Stimulated activated CD8-positive, alpha-beta memory T cell treated with anti-CD3 and anti-CD28 coated beads, Interleukin-15, amount 100 ng/mL, for 1 hour (primary cell): ENCODE measurements around the gene CEP152.

Experiments
- DNase-seq: peaks from one replicate; pipeline ENCODE4 v3.0.0-alpha.2; 2020; ENCODE audit warnings: low read depth

CEP152 gene

GRCh38 chr15:48765022-48765421 lies 45.8 kb downstream of the CEP152 start:
- no peak for DNase-seq

- no peak for DNase-seq
Observed at GRCh38 chr15:48761393-48762158, 49.3 kb downstream of the CEP152 start.

- no peak for DNase-seq
Observed at GRCh38 chr15:48759921-48760320, 50.9 kb downstream of the CEP152 start.

- no peak for DNase-seq
Observed at GRCh38 chr15:48757661-48758060, 53.2 kb downstream of the CEP152 start.

- no peak for DNase-seq
Observed at GRCh38 chr15:48754011-48754410, 56.9 kb downstream of the CEP152 start.

- no peak for DNase-seq
Observed at GRCh38 chr15:48751595-48751994, 59.3 kb downstream of the CEP152 start.

- DNase-seq, result no peak
Observed at GRCh38 chr15:48748535-48748934, 62.3 kb downstream of the CEP152 start.

- DNase-seq, result no peak
Observed at GRCh38 chr15:48733615-48734014, 77.3 kb downstream of the CEP152 start.

- DNase-seq, result no peak
Observed at GRCh38 chr15:48730506-48730905, 80.4 kb downstream of the CEP152 start.

- no peak for DNase-seq
Observed at GRCh38 chr15:48723969-48724368, 86.9 kb downstream of the CEP152 start.

- DNase-seq, result no peak
Observed at GRCh38 chr15:48722764-48723661, 87.9 kb downstream of the CEP152 start.

- no peak for DNase-seq
Observed at GRCh38 chr15:48721061-48721810, 89.6 kb downstream of the CEP152 start.

GRCh38 chr15:48720646-48721045 lies 90.2 kb downstream of the CEP152 start:
- DNase-seq, result no peak

- DNase-seq, result no peak
Observed at GRCh38 chr15:48719668-48720067, 91.2 kb downstream of the CEP152 start.

GRCh38 chr15:48718646-48719045 lies 92.2 kb downstream of the CEP152 start:
- no peak for DNase-seq

- no peak for DNase-seq
Observed at GRCh38 chr15:48717458-48717857, 93.4 kb downstream of the CEP152 start.

- no peak for DNase-seq
Observed at GRCh38 chr15:48712546-48712945, 98.3 kb downstream of the CEP152 start.

GRCh38 chr15:48710952-48711495 lies 99.8 kb downstream of the CEP152 start:
- no peak for DNase-seq

- no peak for DNase-seq
Observed at GRCh38 chr15:48708641-48709040, 102.2 kb downstream of the CEP152 start.

- DNase-seq, result no peak
Observed at GRCh38 chr15:48705381-48705780, 105.5 kb downstream of the CEP152 start.

- no peak for DNase-seq
Observed at GRCh38 chr15:48703544-48703943, 107.3 kb downstream of the CEP152 start.

- DNase-seq, result no peak
Observed at GRCh38 chr15:48702569-48703236, 108.2 kb downstream of the CEP152 start.
